Mammary epithelial cell (primary cell): Measurements from ENCODE around the gene SMCHD1.

Experiments used
- EZH2 ChIP-seq: IDR thresholded peaks from 2 replicates; pipeline ENCODE4 v1.6.1; 2012; ENCODE audit warnings: low read length, inconsistent platforms, borderline replicate concordance
- TF ChIP-seq, protein P1 (sequence below), 2 donors: IDR thresholded peaks in 1 of 2; conservative IDR thresholded peaks in 1 of 2; 2 replicates each; pipeline ENCODE4 v1.5.1; 2011 to 2012; ENCODE audit warnings: inconsistent platforms in 2 of 2, low read length in 2 of 2, mild to moderate bottlenecking in 2 of 2, control low read depth in 1 of 2, low read depth in 1 of 2; ENCODE audit not compliant: insufficient read depth in 1 of 2; ENCODE audit errors: extremely low read depth in 1 of 2

DNA sequence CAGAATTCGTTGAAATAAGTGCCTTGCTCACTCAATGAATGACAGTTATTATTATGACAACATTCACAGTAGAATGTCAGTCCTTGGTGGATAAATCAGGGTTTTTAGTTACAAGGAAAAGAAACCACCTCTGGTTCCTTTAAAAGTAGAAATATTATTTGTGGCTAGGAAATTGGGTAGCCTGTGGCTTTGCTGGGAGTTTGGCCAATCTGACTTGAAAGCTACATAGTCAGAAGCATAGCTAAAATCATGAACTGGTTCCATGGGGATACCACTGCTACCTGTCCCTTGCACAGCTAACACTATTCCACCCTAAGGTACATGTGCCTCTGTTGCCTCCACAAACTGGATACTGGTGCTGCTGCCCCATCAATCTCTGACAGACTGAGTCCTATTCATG is 12.8 kb upstream of the SMCHD1 start:
- TF ChIP-seq, protein P1, sequence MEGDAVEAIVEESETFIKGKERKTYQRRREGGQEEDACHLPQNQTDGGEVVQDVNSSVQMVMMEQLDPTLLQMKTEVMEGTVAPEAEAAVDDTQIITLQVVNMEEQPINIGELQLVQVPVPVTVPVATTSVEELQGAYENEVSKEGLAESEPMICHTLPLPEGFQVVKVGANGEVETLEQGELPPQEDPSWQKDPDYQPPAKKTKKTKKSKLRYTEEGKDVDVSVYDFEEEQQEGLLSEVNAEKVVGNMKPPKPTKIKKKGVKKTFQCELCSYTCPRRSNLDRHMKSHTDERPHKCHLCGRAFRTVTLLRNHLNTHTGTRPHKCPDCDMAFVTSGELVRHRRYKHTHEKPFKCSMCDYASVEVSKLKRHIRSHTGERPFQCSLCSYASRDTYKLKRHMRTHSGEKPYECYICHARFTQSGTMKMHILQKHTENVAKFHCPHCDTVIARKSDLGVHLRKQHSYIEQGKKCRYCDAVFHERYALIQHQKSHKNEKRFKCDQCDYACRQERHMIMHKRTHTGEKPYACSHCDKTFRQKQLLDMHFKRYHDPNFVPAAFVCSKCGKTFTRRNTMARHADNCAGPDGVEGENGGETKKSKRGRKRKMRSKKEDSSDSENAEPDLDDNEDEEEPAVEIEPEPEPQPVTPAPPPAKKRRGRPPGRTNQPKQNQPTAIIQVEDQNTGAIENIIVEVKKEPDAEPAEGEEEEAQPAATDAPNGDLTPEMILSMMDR (conservative IDR thresholded peaks at IDR 0.05 in 1 of 2, IDR thresholded peaks at IDR 0.05 in 1 of 2; ENCODE audit: extremely low read depth in 1 of 2, insufficient read depth in 1 of 2, low read depth in 1 of 2, low read length in 2 of 2): no peak
- TF ChIP-seq EZH2: no peak
